Measurements from ENCODE around the gene TFDP2.

Gene TFDP2

GRCh38 chr3:141965471-141965870 lies 183.9 kb downstream of the TFDP2 start:
- no peak for DNase-seq (ENCODE audit: low read depth, low spot score)

- DNase-seq (ENCODE audit: low read depth, low spot score), result no peak
Measured at GRCh38 chr3:141963301-141963700, 186.0 kb downstream of the TFDP2 start.

GRCh38 chr3:141960731-141961130 lies 188.6 kb downstream of the TFDP2 start:
- no peak for DNase-seq (ENCODE audit: low read depth, low spot score)

GRCh38 chr3:141959589-141960554 lies 189.5 kb downstream of the TFDP2 start:
- DNase-seq (ENCODE audit: low read depth, low spot score), result no peak

- no peak for DNase-seq (ENCODE audit: low read depth, low spot score)
Measured at GRCh38 chr3:141955175-141955574, 194.2 kb downstream of the TFDP2 start.

GRCh38 chr3:141952611-141953010 lies 196.7 kb downstream of the TFDP2 start:
- DNase-seq (ENCODE audit: low read depth, low spot score), result no peak

- DNase-seq (ENCODE audit: low read depth, low spot score), result no peak
Measured at GRCh38 chr3:141950572-141951493, 198.5 kb downstream of the TFDP2 start.

GRCh38 chr3:141949972-141950371 lies 199.4 kb downstream of the TFDP2 start:
- DNase-seq (ENCODE audit: low read depth, low spot score), result no peak

GRCh38 chr3:141949399-141949798 lies 199.9 kb downstream of the TFDP2 start:
- DNase-seq (ENCODE audit: low read depth, low spot score), result no peak

GRCh38 chr3:141945726-141946485 lies 203.4 kb downstream of the TFDP2 start:
- no peak for DNase-seq (ENCODE audit: low read depth, low spot score)

- no peak for DNase-seq (ENCODE audit: low read depth, low spot score)
Measured at GRCh38 chr3:141942006-141942405, 207.3 kb downstream of the TFDP2 start.

GRCh38 chr3:141941093-141941492 lies 208.3 kb downstream of the TFDP2 start:
- no peak for DNase-seq (ENCODE audit: low read depth, low spot score)

- DNase-seq (ENCODE audit: low read depth, low spot score), result no peak
Measured at GRCh38 chr3:141940194-141940776, 209.1 kb downstream of the TFDP2 start.

- DNase-seq (ENCODE audit: low read depth, low spot score), result no peak
Measured at GRCh38 chr3:141939759-141940158, 209.6 kb downstream of the TFDP2 start.

- DNase-seq (ENCODE audit: low read depth, low spot score), result no peak
Measured at GRCh38 chr3:141938011-141938500, 211.3 kb downstream of the TFDP2 start.

GRCh38 chr3:141934354-141934753 lies 215.0 kb downstream of the TFDP2 start:
- DNase-seq (ENCODE audit: low read depth, low spot score), result no peak

GRCh38 chr3:141933421-141934300 lies 215.7 kb downstream of the TFDP2 start:
- no peak for DNase-seq (ENCODE audit: low read depth, low spot score)

- DNase-seq (ENCODE audit: low read depth, low spot score), result no peak
Measured at GRCh38 chr3:141930801-141931200, 218.5 kb downstream of the TFDP2 start.

GRCh38 chr3:141929341-141929995 lies 219.9 kb downstream of the TFDP2 start:
- no peak for DNase-seq (ENCODE audit: low read depth, low spot score)

All from smooth muscle cell of the brain vasculature (primary cell).